ENCODE results near the gene CD52. TPM values are rescaled to one million over a fixed set of nuclear protein-coding genes. Genes with fewer than 3 reads are reported as not detected.
A peak's percentile ranks its signal among the peaks of the same experiment; 100 is the strongest.

Gene CD52
- polyA plus RNA-seq, 1 of the 3 experiments (the other 2 are of a cell fraction): not detected

GRCh38 chr1:26300578-26301275 is 17.0 kb upstream of the CD52 start:
- Histone ChIP-seq H3K4me1 (ENCODE audit: control insufficient read depth in 1 of 2, insufficient read depth in 2 of 2, low read depth in 1 of 2, low read length in 1 of 2) (peaks cover 0 to 2% of the 10 kb centered on the region in 2 experiments; a peak in 1 of 4 replicates), H2AFZ (ENCODE audit: low read depth) (no peak overlapping the region), H3F3A (replicated peaks; ENCODE audit: insufficient read depth) (no peaks in the 10 kb centered on the region), H3K36me3 (replicated peaks in 1 of 2; ENCODE audit: control insufficient read depth in 1 of 2, insufficient read depth in 2 of 2, low read length in 1 of 2) (no peaks in the 10 kb centered on the region), H3K27me3 (ENCODE audit: insufficient read depth) (no peaks in the 10 kb centered on the region), H4K20me1 (ENCODE audit: insufficient read depth) (no peaks in the 10 kb centered on the region), H3K9me2 (no peaks in the 10 kb centered on the region), H3K4me2 (no peak overlapping the region), H3K4me3 (ENCODE audit: low read depth in 2 of 2, low read length in 1 of 2) (no peak overlapping the region), H3K79me2 (ENCODE audit: insufficient read depth) (peaks cover 8% of the 10 kb centered on the region; the same call in 1 of the 2 replicates), H3K27ac (ENCODE audit: low read depth in 2 of 2, low read length in 1 of 2) (no peak overlapping the region), H3K9ac (no peak overlapping the region), H3K9me3 (no peaks in the 10 kb centered on the region)
- TF ChIP-seq, protein P1, sequence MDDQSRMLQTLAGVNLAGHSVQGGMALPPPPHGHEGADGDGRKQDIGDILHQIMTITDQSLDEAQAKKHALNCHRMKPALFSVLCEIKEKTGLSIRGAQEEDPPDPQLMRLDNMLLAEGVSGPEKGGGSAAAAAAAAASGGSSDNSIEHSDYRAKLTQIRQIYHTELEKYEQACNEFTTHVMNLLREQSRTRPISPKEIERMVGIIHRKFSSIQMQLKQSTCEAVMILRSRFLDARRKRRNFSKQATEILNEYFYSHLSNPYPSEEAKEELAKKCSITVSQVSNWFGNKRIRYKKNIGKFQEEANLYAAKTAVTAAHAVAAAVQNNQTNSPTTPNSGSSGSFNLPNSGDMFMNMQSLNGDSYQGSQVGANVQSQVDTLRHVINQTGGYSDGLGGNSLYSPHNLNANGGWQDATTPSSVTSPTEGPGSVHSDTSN (IDR thresholded peaks at IDR 0.05): no peak
- no peak for TF ChIP-seq MEF2A (IDR thresholded peaks at IDR 0.05; ENCODE audit: borderline replicate concordance, low read depth)
- no peak for TF ChIP-seq CTCF (IDR thresholded peaks at IDR 0.05)
- no peak for TF ChIP-seq EZH2phosphoT487 (IDR thresholded peaks at IDR 0.05; ENCODE audit: borderline replicate concordance, low read depth)
- TF ChIP-seq YY1 (IDR thresholded peaks at IDR 0.05; ENCODE audit: low read depth): no peak
- TF ChIP-seq GABPA (IDR thresholded peaks at IDR 0.05; ENCODE audit: low read depth): no peak
- TF ChIP-seq RAD21 (IDR thresholded peaks at IDR 0.05; ENCODE audit: low read length): no peak
- TF ChIP-seq USF1 (IDR thresholded peaks at IDR 0.05; ENCODE audit: borderline replicate concordance, low read depth): no peak
- no peak for TF ChIP-seq TAF1 (IDR thresholded peaks at IDR 0.05; ENCODE audit: borderline replicate concordance, low read depth, low read length)
- no peak for TF ChIP-seq RXRA (IDR thresholded peaks at IDR 0.05; ENCODE audit: borderline replicate concordance, low read depth)
- no peak for TF ChIP-seq TCF12 (IDR thresholded peaks at IDR 0.05)
- no peak for DNase-seq
- ChIA-PET CTCF (interaction anchor here (1.3 to 7.1 kb wide), 4 partner anchors 11 to 25 kb away, joined by 3 to 48 read pairs (median 5); no protein-coding TSS in a partner anchor), POLR2A (no interaction called here)
- 97% methylated on average over 6 of the region's 11 CpGs for WGBS (ENCODE audit: low lambda C conversion rate)

GRCh38 chr1:26302733-26303405 is 14.9 kb upstream of the CD52 start:
- H3K9me2 ChIP-seq: no peaks in the 10 kb centered on the region
- no peak overlapping the region for H2AFZ ChIP-seq (ENCODE audit: low read depth)
- H3K79me2 ChIP-seq (ENCODE audit: insufficient read depth): peaks cover 8% of the 10 kb centered on the region; the same call in 1 of the 2 replicates
- no peak overlapping the region for H3K9ac ChIP-seq
- no peaks in the 10 kb centered on the region for H4K20me1 ChIP-seq (ENCODE audit: insufficient read depth)
- ChIA-PET CTCF (interaction anchor here (0.7 to 7.1 kb wide), 3 partner anchors 17 to 19 kb away, joined by 3 to 48 read pairs (median 13); no protein-coding TSS in a partner anchor), POLR2A (no interaction called here)
- peak overlapping the region; percentile 19; the same call in 1 of the 2 replicates for H3K4me2 ChIP-seq
- no peak for DNase-seq
- WGBS (ENCODE audit: low lambda C conversion rate): 74% methylated on average over 7 of the region's 8 CpGs
- peaks cover 0 to 9% of the 10 kb centered on the region in 2 experiments; a peak in 1 of 4 replicates for H3K4me1 ChIP-seq (ENCODE audit: control insufficient read depth in 1 of 2, insufficient read depth in 2 of 2, low read depth in 1 of 2, low read length in 1 of 2)
- no peaks in the 10 kb centered on the region for H3K36me3 ChIP-seq (replicated peaks in 1 of 2; ENCODE audit: control insufficient read depth in 1 of 2, insufficient read depth in 2 of 2, low read length in 1 of 2)
- no peaks in the 10 kb centered on the region for H3K9me3 ChIP-seq
- H3K4me3 ChIP-seq (ENCODE audit: low read depth in 2 of 2, low read length in 1 of 2): no peak overlapping the region
- no peaks in the 10 kb centered on the region for H3K27me3 ChIP-seq (ENCODE audit: insufficient read depth)
- H3K27ac ChIP-seq (ENCODE audit: low read depth in 2 of 2, low read length in 1 of 2): no peak overlapping the region; a peak in 1 of 4 replicates
- H3F3A ChIP-seq (replicated peaks; ENCODE audit: insufficient read depth): no peaks in the 10 kb centered on the region
- no peak for TF ChIP-seq TEAD4 (IDR thresholded peaks at IDR 0.05; ENCODE audit: borderline replicate concordance, insufficient read depth)
- no peak for TF ChIP-seq ZBTB33 (IDR thresholded peaks at IDR 0.05; ENCODE audit: borderline replicate concordance, low read depth)
- TF ChIP-seq YY1 (IDR thresholded peaks at IDR 0.05; ENCODE audit: low read depth): no peak
- no peak for TF ChIP-seq MAX (IDR thresholded peaks at IDR 0.05; ENCODE audit: low read depth)
- no peak for TF ChIP-seq FOXM1 (IDR thresholded peaks at IDR 0.05; ENCODE audit: low read depth)
- no peak for TF ChIP-seq JUND (IDR thresholded peaks at IDR 0.05)
- no peak for TF ChIP-seq MXI1 (IDR thresholded peaks at IDR 0.05; ENCODE audit: low read depth, low read length)
- TF ChIP-seq, protein P2, sequence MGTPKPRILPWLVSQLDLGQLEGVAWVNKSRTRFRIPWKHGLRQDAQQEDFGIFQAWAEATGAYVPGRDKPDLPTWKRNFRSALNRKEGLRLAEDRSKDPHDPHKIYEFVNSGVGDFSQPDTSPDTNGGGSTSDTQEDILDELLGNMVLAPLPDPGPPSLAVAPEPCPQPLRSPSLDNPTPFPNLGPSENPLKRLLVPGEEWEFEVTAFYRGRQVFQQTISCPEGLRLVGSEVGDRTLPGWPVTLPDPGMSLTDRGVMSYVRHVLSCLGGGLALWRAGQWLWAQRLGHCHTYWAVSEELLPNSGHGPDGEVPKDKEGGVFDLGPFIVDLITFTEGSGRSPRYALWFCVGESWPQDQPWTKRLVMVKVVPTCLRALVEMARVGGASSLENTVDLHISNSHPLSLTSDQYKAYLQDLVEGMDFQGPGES (IDR thresholded peaks at IDR 0.05; ENCODE audit: low read depth, low read length): no peak
